H1 (cell line): ENCODE results near the gene RAD51D. TPM values are rescaled to one million over a fixed set of nuclear protein-coding genes. Genes with fewer than 3 reads are reported as not detected.

Experiments used
- CTCF ChIA-PET: fragments of 300-600 bp; sonication (Branson Sonifier 250); formaldehyde crosslinking; loops from one replicate; lab custom pipeline; 2021; ENCODE audit not compliant: partially characterized antibody; lab: Charles Lee
- POLR2A ChIA-PET: fragments of 300-600 bp; sonication (Branson Sonifier 250); formaldehyde crosslinking; loops from one replicate; lab custom pipeline; 2021; ENCODE audit warnings: inconsistent platforms; ENCODE audit not compliant: partially characterized antibody; lab: Charles Lee
- DNase-seq, 2 experiments: peaks; one replicate each; pipeline versions ENCODE4 v3.0.0 to v3.0.0-alpha.2; 2010 to 2022; ENCODE audit warnings: low spot score in 2 of 2, low read depth in 1 of 2, mixed read lengths in 1 of 2
- FAIRE-seq: peaks from 2 replicates; lab custom pipeline; 2011; peaks lifted over from hg19 to GRCh38; lab: Jason Lieb, UNC
- H2AFZ ChIP-seq: 2 replicates; pipeline ENCODE4 v1.8.1; 2012; ENCODE audit warnings: low read length, inconsistent platforms
- H2AK5ac ChIP-seq: 2 replicates; pipeline ENCODE4 v1.6.1; 2013; ENCODE audit warnings: low read depth, low read length
- H2BK120ac ChIP-seq: replicated peaks from 2 replicates; pipeline ENCODE3; 2013; ENCODE audit warnings: low read depth, low read length, inconsistent platforms
- H2BK12ac ChIP-seq: 2 replicates; pipeline ENCODE4 v1.6.1; 2013; ENCODE audit warnings: low read depth, low read length
- H2BK15ac ChIP-seq: 2 replicates; pipeline ENCODE4 v1.6.1; 2013; ENCODE audit warnings: low read length
- H2BK20ac ChIP-seq: 2 replicates; pipeline ENCODE4 v1.6.1; 2013; ENCODE audit warnings: low read length
- H2BK5ac ChIP-seq: 2 replicates; pipeline ENCODE4 v1.6.1; 2013; ENCODE audit warnings: low read depth, low read length
- H3K14ac ChIP-seq: 2 replicates; pipeline ENCODE4 v1.6.1; 2013; ENCODE audit warnings: inconsistent platforms; ENCODE audit not compliant: insufficient read length
- H3K18ac ChIP-seq: 2 replicates; pipeline ENCODE4 v1.6.1; 2013; ENCODE audit warnings: low read length; ENCODE audit errors: extremely low read depth
- H3K23ac ChIP-seq: 2 replicates; pipeline ENCODE4 v1.6.1; 2013; ENCODE audit warnings: inconsistent platforms; ENCODE audit not compliant: insufficient read length
- H3K23me2 ChIP-seq: 2 replicates; pipeline ENCODE4 v1.6.1; 2013; ENCODE audit warnings: low read depth, low read length
- H3K27ac ChIP-seq: 2 replicates; pipeline ENCODE4 v1.6.1; 2011; ENCODE audit warnings: low read depth, low read length, inconsistent platforms
- H3K27me3 ChIP-seq, 4 experiments: replicated peaks in 1 of 4; 1 replicate in 1 of 4; 2 replicates in 3 of 4; pipeline versions ENCODE4 v1.6.1 to v1.8.1; 2011 to 2013; ENCODE audit warnings: low read length in 3 of 4, mild to moderate bottlenecking in 3 of 4, inconsistent platforms in 2 of 4, mixed read lengths in 2 of 4, moderate library complexity in 1 of 4; ENCODE audit not compliant: control insufficient read depth in 3 of 4, insufficient read depth in 3 of 4; ENCODE audit errors: extremely low read depth in 1 of 4
- H3K36me3 ChIP-seq, 4 experiments: 2 replicates each; pipeline versions ENCODE4 v1.6.1 to v1.8.1; 2011 to 2013; ENCODE audit warnings: mild to moderate bottlenecking in 4 of 4, low read length in 3 of 4, moderate library complexity in 2 of 4, control low read depth in 1 of 4, inconsistent platforms in 1 of 4; ENCODE audit not compliant: insufficient read depth in 4 of 4, control insufficient read depth in 2 of 4
- H3K4ac ChIP-seq: replicated peaks from 2 replicates; pipeline ENCODE3; 2013; ENCODE audit warnings: low read length, low read depth, mixed read lengths, inconsistent platforms; ENCODE audit not compliant: insufficient read length
- H3K4me1 ChIP-seq, 4 experiments: replicated peaks in 1 of 4; 1 replicate in 1 of 4; 2 replicates in 3 of 4; pipeline versions ENCODE4 v1.6.1 to v1.8.1; 2011 to 2013; ENCODE audit warnings: low read length in 3 of 4, inconsistent platforms in 2 of 4, mixed read lengths in 1 of 4; ENCODE audit not compliant: insufficient read depth in 4 of 4, control insufficient read depth in 3 of 4
- H3K4me2 ChIP-seq, 2 experiments: 2 replicates each; pipeline versions ENCODE4 v1.6.1 to v1.8.1; 2011 to 2013; ENCODE audit warnings: low read depth in 2 of 2, low read length in 2 of 2, control low read depth in 1 of 2, inconsistent platforms in 1 of 2, mild to moderate bottlenecking in 1 of 2; ENCODE audit not compliant: insufficient read depth in 1 of 2
- H3K4me3 ChIP-seq, 4 experiments: fragments of 200-600, 300-600 bp in 1 of 4; sonication (generic), shearing (Covaris generic), sonication (Bioruptor Twin) in 1 of 4; 2 replicates each; pipeline versions ENCODE4 v1.5.1 to v1.8.1; 2011 to 2016; ENCODE audit warnings: low read length in 4 of 4, low read depth in 3 of 4, control low read depth in 2 of 4, inconsistent platforms in 2 of 4, mild to moderate bottlenecking in 2 of 4, mixed read lengths in 1 of 4, moderate library complexity in 1 of 4; ENCODE audit not compliant: insufficient read depth in 2 of 4; ENCODE audit errors: extremely low read depth in 1 of 4
- H3K56ac ChIP-seq: replicated peaks from 2 replicates; pipeline ENCODE3; 2013; ENCODE audit warnings: low read depth, mild to moderate bottlenecking, mixed read lengths, low read length, inconsistent platforms; ENCODE audit not compliant: insufficient read length
- H3K79me1 ChIP-seq: 2 replicates; pipeline ENCODE4 v1.6.1; 2013; ENCODE audit warnings: low read depth, low read length, control low read depth
- H3K79me2 ChIP-seq, 2 experiments: 2 replicates each; pipeline versions ENCODE4 v1.6.1 to v1.8.1; 2012 to 2013; ENCODE audit warnings: low read length in 2 of 2, mild to moderate bottlenecking in 2 of 2, inconsistent platforms in 1 of 2; ENCODE audit not compliant: insufficient read depth in 2 of 2, control insufficient read depth in 1 of 2
- H3K9ac ChIP-seq, 4 experiments: replicated peaks in 1 of 4; 1 replicate in 1 of 4; 2 replicates in 3 of 4; pipeline versions ENCODE4 v1.6.1 to v1.8.1; 2011 to 2013; ENCODE audit warnings: low read depth in 3 of 4, low read length in 3 of 4, control low read depth in 2 of 4, mild to moderate bottlenecking in 2 of 4, moderate library complexity in 2 of 4, inconsistent platforms in 1 of 4; ENCODE audit errors: extremely low read depth in 1 of 4
- H3K9me3 ChIP-seq, 2 experiments: 2 replicates each; pipeline versions ENCODE4 v1.6.1 to v1.8.1; 2012 to 2013; ENCODE audit warnings: mild to moderate bottlenecking in 2 of 2, moderate library complexity in 2 of 2, control low read depth in 1 of 2, inconsistent platforms in 1 of 2, low read depth in 1 of 2, low read length in 1 of 2, mixed read lengths in 1 of 2; ENCODE audit not compliant: insufficient read depth in 2 of 2
- H4K20me1 ChIP-seq, 2 experiments: replicated peaks in 1 of 2; 2 replicates each; pipeline versions ENCODE3 to v1.8.1; 2011 to 2013; ENCODE audit warnings: inconsistent platforms in 2 of 2, low read length in 2 of 2, mild to moderate bottlenecking in 1 of 2; ENCODE audit not compliant: insufficient read depth in 2 of 2, control insufficient read depth in 1 of 2
- H4K5ac ChIP-seq: 2 replicates; pipeline ENCODE4 v1.6.1; 2013; ENCODE audit warnings: low read length, low read depth, mixed read lengths, inconsistent platforms; ENCODE audit not compliant: insufficient read length
- H4K8ac ChIP-seq: 2 replicates; pipeline ENCODE4 v1.8.0; 2013; ENCODE audit warnings: mild to moderate bottlenecking, moderate library complexity, low read length, inconsistent platforms; ENCODE audit not compliant: insufficient read depth; ENCODE audit errors: extremely low read depth
- H4K91ac ChIP-seq: replicated peaks from 2 replicates; pipeline ENCODE3; 2013; ENCODE audit warnings: low read length, mixed read lengths, inconsistent platforms; ENCODE audit not compliant: insufficient read length
- BACH1 ChIP-seq: IDR thresholded peaks from 2 replicates; pipeline ENCODE4 v1.6.1; 2012; ENCODE audit warnings: low read length, improper control_type of control experiment
- CTCF ChIP-seq, 3 experiments: IDR thresholded peaks; 1 replicate in 2 of 3; 2 replicates in 1 of 3; pipeline versions ENCODE4 v1.5.1 to v1.6.1; 2011; ENCODE audit warnings: low read length in 3 of 3, mild to moderate bottlenecking in 3 of 3, inconsistent platforms in 2 of 3, low read depth in 1 of 3, moderate library complexity in 1 of 3; ENCODE audit not compliant: insufficient read depth in 1 of 3; ENCODE audit errors: control extremely low read depth in 1 of 3
- EZH2 ChIP-seq: fragments of 200-600 bp; sonication (generic); IDR thresholded peaks from 2 replicates; pipeline ENCODE4 v1.7.1; 2012; ENCODE audit warnings: low read depth, mild to moderate bottlenecking, moderate library complexity, low read length, inconsistent platforms; ENCODE audit not compliant: severe bottlenecking
- GABPA ChIP-seq: IDR thresholded peaks from 2 replicates; pipeline ENCODE4 v1.6.1; 2011; ENCODE audit warnings: mild to moderate bottlenecking, low read length, moderate library complexity, borderline replicate concordance; ENCODE audit not compliant: insufficient read depth
- JUND ChIP-seq: IDR thresholded peaks from 2 replicates; pipeline ENCODE4 v1.6.1; 2011; ENCODE audit warnings: mild to moderate bottlenecking, improper control_type of control experiment, low read length
- NANOG ChIP-seq: IDR thresholded peaks from 2 replicates; pipeline ENCODE4 v1.6.1; 2011; ENCODE audit warnings: low read length, low read depth, mild to moderate bottlenecking, inconsistent platforms; ENCODE audit not compliant: insufficient read depth, poor library complexity, severe bottlenecking
- RNF2 ChIP-seq: fragments of 200-900, 300-1000 bp; sonication (generic); IDR thresholded peaks from 2 replicates; pipeline ENCODE4 v1.7.1; 2016; ENCODE audit warnings: borderline replicate concordance, low read depth, mild to moderate bottlenecking, antibody characterized with exemption, low read length; ENCODE audit not compliant: poor library complexity, severe bottlenecking; ENCODE audit errors: missing control alignments
- SP1 ChIP-seq: IDR thresholded peaks from 2 replicates; pipeline ENCODE4 v1.6.1; 2011; ENCODE audit warnings: low read depth, low read length
- TAF1 ChIP-seq: IDR thresholded peaks from 2 replicates; pipeline ENCODE4 v1.6.1; 2011; ENCODE audit warnings: mild to moderate bottlenecking, low read depth, low read length
- TAF7 ChIP-seq: optimal IDR thresholded peaks from 2 replicates; pipeline ENCODE3; 2011; ENCODE audit warnings: low read depth, mild to moderate bottlenecking, inconsistent platforms, low read length, moderate library complexity, borderline replicate concordance
- YY1 ChIP-seq: IDR thresholded peaks from 2 replicates; pipeline ENCODE4 v1.6.1; 2011; ENCODE audit warnings: low read depth, mild to moderate bottlenecking, low read length
- WGBS, 2 experiments: shearing (Covaris generic) in 1 of 2; methylation state at CpG; one replicate each; pipeline versions ENCODE4 v1.1.6 to v1.1.7; 2013 to 2015; ENCODE audit warnings: low lambda C conversion rate in 2 of 2, mixed read lengths in 2 of 2, inconsistent platforms in 1 of 2, low coverage in 1 of 2, missing lambda C conversion rate in 1 of 2; ENCODE audit not compliant: insufficient replicate concordance in 2 of 2, insufficient coverage in 1 of 2, insufficient read length in 1 of 2; ENCODE audit errors: extremely low coverage in 1 of 2, missing lambda C conversion rate in 1 of 2; 5-methylcytosine and 5-hydroxymethylcytosine counted together
- polyA plus RNA-seq, 7 experiments: library from polyadenylated mRNA; depleted of rRNA in 3 of 7; stranded (reverse) in 5 of 7; unstranded in 2 of 7; fragments of >200 nt in 5 of 7; fragments of 200-250 nt in 2 of 7; gene quantifications; 1 replicate in 5 of 7; 2 replicates in 1 of 7; 4 replicates in 1 of 7; pipeline versions ENCODE4 v1.2.1 to v1.2.3, GENCODE V29; 2011 to 2013; ENCODE audit warnings: missing spikeins in 2 of 7, mixed read lengths in 2 of 7
- total RNA-seq: library from RNA; stranded (reverse); fragmentation: NEBNext Ultra II Directional; extraction: Animal tissue kit (Norgen Biotek cat#: 25700); gene quantifications from 2 replicates; pipeline ENCODE4 v1.2.1, GENCODE V29; 2021

RAD51D gene
- total and polyA plus RNA-seq, 2 of the 8 experiments (the other 6 are each of a cell fraction or from before 2014, with no cell fraction given): 10.2 to 12.9 TPM

DNA sequence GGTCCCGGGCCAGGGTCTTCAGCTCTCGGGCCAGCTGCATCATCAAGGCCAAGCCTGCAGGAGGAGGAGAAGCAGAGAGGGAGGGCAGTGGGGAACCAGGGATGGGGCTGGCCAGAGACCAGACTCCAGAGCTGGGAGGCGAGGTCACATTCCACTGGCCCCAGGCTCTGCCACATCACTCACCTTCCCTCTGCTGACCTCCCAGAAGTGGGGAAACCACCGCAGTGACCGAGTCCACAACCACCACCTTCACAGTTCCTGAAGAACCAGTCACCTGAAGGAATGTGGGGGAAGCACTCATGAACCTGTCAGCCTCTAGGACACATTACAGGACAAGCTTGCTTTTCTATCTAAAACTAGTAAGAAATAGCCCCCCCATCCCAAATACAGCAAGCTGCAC, 16.4 kb downstream of the RAD51D start:
- Histone ChIP-seq H4K91ac (no peak overlapping the region), H3K4me3 (no peak overlapping the region), H3K4ac (no peak overlapping the region), H2AK5ac (no peak overlapping the region), H3K36me3 (peaks cover 6 to 9% (median 8%) of the 10 kb centered on the region in 4 experiments; a peak in 5 of 8 replicates), H3K79me2 (no peaks in the 10 kb centered on the region), H4K5ac (no peak overlapping the region), H2BK12ac (no peak overlapping the region), H3K14ac (no peak overlapping the region), H3K4me1 (no peaks in the 10 kb centered on the region), H4K8ac (no peak overlapping the region), H3K4me2 (no peak overlapping the region), H3K9me3 (no peaks in the 10 kb centered on the region), H2AFZ (no peak overlapping the region), H3K79me1 (peaks cover 2% of the 10 kb centered on the region; the same call in 1 of the 2 replicates), H3K56ac (no peak overlapping the region), H3K9ac (no peak overlapping the region), H3K27me3 (no peaks in the 10 kb centered on the region), H2BK15ac (no peak overlapping the region), H2BK20ac (no peak overlapping the region), H3K23ac (no peak overlapping the region), H2BK5ac (no peak overlapping the region), H3K27ac (no peak overlapping the region), H2BK120ac (no peak overlapping the region), H3K18ac (no peak overlapping the region), H3K23me2 (no peaks in the 10 kb centered on the region), H4K20me1 (no peaks in the 10 kb centered on the region)
- WGBS, 2 experiments: 94% methylated on average over 4 of the region's 5 CpGs; no CpG with 5 or more reads in 1 of the 2 experiments
- ChIA-PET CTCF (interaction anchor here (1.0 to 1.5 kb wide), 3 partner anchors 14 to 631 kb away, joined by 4 to 5 read pairs (median 5); partner anchors contain the start of gene RAD51D), POLR2A (interaction anchor here (0.8 to 3.0 kb wide), 3 partner anchors 10 to 15 kb away, joined by 3 to 15 read pairs (median 3); no protein-coding TSS in a partner anchor)
- DNase-seq (no peak), FAIRE-seq (no peak)
- TF ChIP-seq BACH1: no peak
- no peak for TF ChIP-seq TAF1
- TF ChIP-seq CTCF (IDR thresholded peaks at IDR 0.05; ENCODE audit: control extremely low read depth in 1 of 3, insufficient read depth in 1 of 3, low read depth in 1 of 3, low read length in 3 of 3): no peak
- no peak for TF ChIP-seq SP1
- no peak for TF ChIP-seq NANOG
- TF ChIP-seq EZH2: no peak
- TF ChIP-seq RNF2: no peak
- no peak for TF ChIP-seq YY1
- TF ChIP-seq TAF7: no peak
- no peak for TF ChIP-seq JUND
- TF ChIP-seq GABPA: no peak
